Suprapubic skin (tissue), 3 donors: Measurements from ENCODE around the gene CPNE7.

Experiments used
- CTCF ChIP-seq, 2 donors: fragments of 200-600 bp in 1 of 2; fragments of 450-650 bp in 1 of 2; sonication (generic) in 1 of 2; IDR thresholded peaks; one replicate each; pipeline ENCODE4 v1.5.1; 2016 to 2019; ENCODE audit warnings: antibody characterized with exemption in 2 of 2, mild to moderate bottlenecking in 1 of 2, moderate library complexity in 1 of 2
- EP300 ChIP-seq: sonication (generic); formaldehyde crosslinking; IDR thresholded peaks from one replicate; pipeline ENCODE4 v1.6.1; 2017; ENCODE audit warnings: antibody characterized with exemption
- POLR2A ChIP-seq, 2 donors: fragments of 450-650 bp; IDR thresholded peaks; one replicate each; pipeline ENCODE4 v1.6.1; 2017; ENCODE audit warnings: antibody characterized with exemption in 2 of 2, mild to moderate bottlenecking in 2 of 2, moderate library complexity in 2 of 2

GRCh38 chr16:89572485-89573205 lies 2.9 kb upstream of the CPNE7 start:
- TF ChIP-seq CTCF (IDR thresholded peaks at IDR 0.05): no peak
- TF ChIP-seq POLR2A (IDR thresholded peaks at IDR 0.05): no peak
- TF ChIP-seq EP300: no peak
